ENCODE data around the gene PKIG.
A peak's percentile ranks its signal among the peaks of the same experiment; 100 is the strongest.

The PKIG gene

GRCh38 chr20:44597516-44597915, 15.1 kb downstream of the PKIG start:
- no peak for DNase-seq

- no peak for DNase-seq
Observed at GRCh38 chr20:44597930-44598329, 15.6 kb downstream of the PKIG start.

- no peak for DNase-seq
Observed at GRCh38 chr20:44598423-44599305, 16.3 kb downstream of the PKIG start.

GRCh38 chr20:44599715-44600114, 17.3 kb downstream of the PKIG start:
- no peak for DNase-seq

GRCh38 chr20:44600301-44600700, 17.9 kb downstream of the PKIG start:
- no peak for DNase-seq

- no peak for DNase-seq
Observed at GRCh38 chr20:44600758-44601201, 18.4 kb downstream of the PKIG start.

GRCh38 chr20:44601236-44601671, 18.9 kb downstream of the PKIG start:
- DNase-seq: no peak

- DNase-seq: no peak
Observed at GRCh38 chr20:44601801-44602204, 19.4 kb downstream of the PKIG start.

GRCh38 chr20:44603327-44603726, 20.9 kb downstream of the PKIG start:
- no peak for DNase-seq

GRCh38 chr20:44606725-44607441, 24.5 kb downstream of the PKIG start:
- DNase-seq: no peak

- no peak for DNase-seq
Observed at GRCh38 chr20:44609006-44609515, 26.7 kb downstream of the PKIG start.

GRCh38 chr20:44609516-44610312, 27.3 kb downstream of the PKIG start:
- peak; percentile 46 for DNase-seq

GRCh38 chr20:44610313-44610962, 28.1 kb downstream of the PKIG start:
- no peak for DNase-seq

- DNase-seq: no peak
Observed at GRCh38 chr20:44613575-44613974, 31.2 kb downstream of the PKIG start.

GRCh38 chr20:44614525-44614924, 32.1 kb downstream of the PKIG start:
- DNase-seq: no peak

GRCh38 chr20:44615169-44615791, 32.9 kb downstream of the PKIG start:
- no peak for DNase-seq

GRCh38 chr20:44615876-44616603, 33.7 kb downstream of the PKIG start:
- no peak for DNase-seq

- DNase-seq: no peak
Observed at GRCh38 chr20:44616604-44616964, 34.2 kb downstream of the PKIG start.

GRCh38 chr20:44618318-44618731, 35.9 kb downstream of the PKIG start:
- DNase-seq: no peak

GRCh38 chr20:44619294-44619693, 36.9 kb downstream of the PKIG start:
- no peak for DNase-seq

GRCh38 chr20:44620030-44620429, 37.7 kb downstream of the PKIG start:
- no peak for DNase-seq

Measured in NCI-H446 treated with DMSO at 0.1 percent for 48 hours (cell line).